GDM1 (cell line): Measurements from ENCODE around the gene ATCAY.
A peak's percentile ranks its signal among the peaks of the same experiment; 100 is the strongest.

Experiments
- DNase-seq: peaks from one replicate; lab custom pipeline; 2025; lab: John Stamatoyannopoulos, UW

ATCAY gene, protein sequence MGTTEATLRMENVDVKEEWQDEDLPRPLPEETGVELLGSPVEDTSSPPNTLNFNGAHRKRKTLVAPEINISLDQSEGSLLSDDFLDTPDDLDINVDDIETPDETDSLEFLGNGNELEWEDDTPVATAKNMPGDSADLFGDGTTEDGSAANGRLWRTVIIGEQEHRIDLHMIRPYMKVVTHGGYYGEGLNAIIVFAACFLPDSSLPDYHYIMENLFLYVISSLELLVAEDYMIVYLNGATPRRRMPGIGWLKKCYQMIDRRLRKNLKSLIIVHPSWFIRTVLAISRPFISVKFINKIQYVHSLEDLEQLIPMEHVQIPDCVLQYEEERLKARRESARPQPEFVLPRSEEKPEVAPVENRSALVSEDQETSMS

GRCh38 chr19:3880471-3881271, at the start of gene ATCAY:
Gene ATCAY, plus strand, starts transcription at chr19:3880685. Its CDS starts 5,083 bp downstream, at chr19:3885768.
- no peak for DNase-seq

DNA sequence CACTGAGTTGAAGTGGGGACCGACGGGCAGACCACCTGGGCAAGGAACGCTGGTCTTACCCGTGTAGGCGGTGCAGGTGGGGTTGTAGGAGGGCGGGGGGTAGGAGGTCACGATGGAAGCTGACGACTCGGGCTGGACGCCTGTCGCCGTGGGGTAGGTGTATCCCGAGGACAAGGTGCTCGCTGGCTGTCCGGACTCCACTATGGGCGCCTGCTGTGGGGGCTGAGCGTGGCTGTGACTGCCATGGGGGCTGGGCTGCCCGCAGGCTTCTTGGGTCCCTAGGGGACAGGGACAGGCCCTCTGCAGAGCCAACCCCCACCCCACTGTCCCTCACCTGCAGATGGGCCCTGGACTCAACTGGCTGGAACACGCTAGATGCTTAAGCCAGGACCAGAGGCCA, 48.9 kb upstream of the ATCAY start:
- no peak for DNase-seq

DNA sequence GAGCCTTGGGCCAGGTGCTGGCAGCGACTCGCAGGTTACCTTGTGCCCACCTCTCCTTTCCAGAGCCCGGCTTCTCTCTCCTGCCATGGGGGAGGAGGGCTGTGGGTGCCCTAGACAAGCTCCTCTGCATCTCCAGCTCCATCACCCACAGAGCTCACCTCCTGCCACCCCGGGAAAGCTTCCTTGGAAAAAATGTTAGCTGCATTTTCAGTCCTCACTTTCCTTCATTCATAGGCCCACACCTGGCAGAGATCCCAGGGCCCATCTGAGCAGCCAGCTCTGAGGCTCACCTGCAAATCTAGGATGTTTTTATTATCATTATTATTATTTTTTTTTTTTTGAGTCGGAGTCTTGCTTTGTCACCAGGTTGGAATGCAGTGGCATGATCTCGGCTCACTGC, 48.5 kb upstream of the ATCAY start:
- DNase-seq = no peak

DNA sequence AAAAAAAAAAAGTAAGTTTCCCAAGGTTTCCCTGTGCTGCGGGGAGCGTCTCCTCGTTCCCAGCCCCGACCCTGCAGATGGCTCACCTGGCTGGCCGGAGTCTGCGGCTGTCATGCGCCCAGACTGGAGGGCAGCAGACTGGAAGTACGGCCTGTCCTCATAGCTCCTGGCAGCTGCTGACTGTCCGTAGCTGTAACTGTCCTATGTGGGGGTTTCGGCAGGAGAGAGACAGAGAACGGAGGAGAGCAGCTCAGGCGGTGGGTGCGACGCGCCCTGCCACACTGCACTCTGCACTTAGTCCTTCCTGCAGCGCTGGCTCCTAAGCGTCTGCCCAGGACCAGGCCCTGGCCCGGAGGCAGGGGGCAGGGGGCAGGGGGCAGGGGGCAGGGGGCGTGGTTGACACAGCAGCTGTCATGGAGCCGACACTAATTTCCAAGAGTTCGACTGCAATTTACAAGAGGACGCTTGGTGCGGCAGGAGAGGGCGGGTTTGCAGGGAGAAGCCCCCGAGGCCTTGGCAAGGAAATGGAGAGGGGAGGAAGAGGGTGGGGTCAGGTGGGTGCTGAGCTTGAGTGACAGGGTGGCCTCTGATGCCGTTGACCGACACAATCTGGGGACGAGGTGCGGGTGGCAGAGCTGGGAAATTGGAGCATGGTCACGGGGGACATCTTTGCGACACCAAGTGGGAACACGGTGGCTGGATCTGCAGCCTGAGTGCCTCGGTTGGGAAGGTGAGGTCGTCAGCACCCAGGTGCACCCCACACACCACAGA, 46.7 kb upstream of the ATCAY start:
- no peak for DNase-seq

- no peak for DNase-seq
Observed at GRCh38 chr19:3834349-3835054, 46.0 kb upstream of the ATCAY start.

DNA sequence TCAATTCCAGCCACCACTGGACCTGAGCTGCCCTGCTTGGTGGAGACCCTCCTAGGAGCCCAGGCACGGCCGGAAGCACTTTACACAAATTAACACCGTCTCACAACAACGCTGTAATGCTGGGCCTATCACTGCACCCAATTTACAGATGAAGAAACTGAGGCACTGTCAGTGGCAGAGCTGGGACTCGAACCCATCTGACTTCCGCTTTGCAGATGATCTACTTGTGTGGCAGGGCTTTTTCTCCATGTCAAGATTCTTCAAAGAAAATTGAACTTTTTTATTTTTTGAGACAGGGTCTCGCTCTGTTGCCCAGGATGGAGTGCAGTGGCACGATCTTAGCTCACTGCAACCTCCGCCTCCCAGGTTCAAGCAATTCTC, 45.4 kb upstream of the ATCAY start:
- no peak for DNase-seq

DNA sequence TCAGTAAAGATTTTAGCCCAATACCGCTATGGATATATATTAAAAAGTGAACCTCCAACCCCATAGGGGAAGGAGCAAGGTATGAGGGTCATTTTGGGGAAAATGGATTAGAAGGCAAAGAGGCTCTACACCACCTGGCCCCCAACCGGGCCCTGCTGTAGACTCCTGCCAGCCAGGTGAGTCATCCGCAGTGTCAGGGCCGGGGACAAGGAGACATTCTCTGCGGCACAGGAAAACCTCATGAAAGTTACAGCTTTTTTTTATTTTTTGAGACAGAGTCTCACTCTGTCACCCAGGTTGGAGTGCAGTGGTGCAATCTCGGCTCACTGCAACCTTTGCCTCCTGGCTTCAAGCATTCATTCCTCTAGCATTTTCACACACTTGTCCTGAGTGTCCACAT, 43.6 kb upstream of the ATCAY start:
- no peak for DNase-seq

DNA sequence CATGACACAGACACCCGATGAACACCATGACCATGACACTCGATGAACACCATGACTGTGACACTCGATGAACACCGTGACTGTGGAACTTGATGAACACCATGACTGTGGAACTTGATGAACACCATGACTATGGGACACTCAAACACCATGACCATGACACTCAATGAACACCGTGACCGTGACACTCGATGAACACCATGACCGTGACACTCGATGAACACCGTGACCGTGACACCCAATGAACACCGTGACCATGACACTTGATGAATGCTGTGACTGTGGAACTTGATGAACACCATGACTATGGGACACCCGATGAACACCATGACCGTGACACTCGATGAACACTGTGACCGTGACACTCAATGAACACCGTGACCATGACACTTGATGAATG, 43.2 kb upstream of the ATCAY start:
- DNase-seq = no peak

DNA sequence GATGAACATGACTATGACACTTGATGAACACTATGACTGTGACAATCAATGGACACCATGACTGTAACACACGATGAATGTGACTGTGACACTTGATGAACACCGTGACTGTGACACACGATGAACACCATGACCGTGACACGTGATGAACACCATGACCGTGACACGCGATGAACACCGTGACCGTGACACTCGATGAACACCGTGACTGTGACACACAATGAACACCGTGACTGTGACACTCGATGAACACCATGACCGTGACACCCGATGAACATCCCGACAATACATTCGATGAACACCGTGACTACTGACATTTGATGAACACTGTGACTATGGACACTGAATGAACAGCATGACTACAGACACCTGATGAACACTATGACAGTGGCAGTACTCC, 42.6 kb upstream of the ATCAY start:
- DNase-seq = no peak

DNA sequence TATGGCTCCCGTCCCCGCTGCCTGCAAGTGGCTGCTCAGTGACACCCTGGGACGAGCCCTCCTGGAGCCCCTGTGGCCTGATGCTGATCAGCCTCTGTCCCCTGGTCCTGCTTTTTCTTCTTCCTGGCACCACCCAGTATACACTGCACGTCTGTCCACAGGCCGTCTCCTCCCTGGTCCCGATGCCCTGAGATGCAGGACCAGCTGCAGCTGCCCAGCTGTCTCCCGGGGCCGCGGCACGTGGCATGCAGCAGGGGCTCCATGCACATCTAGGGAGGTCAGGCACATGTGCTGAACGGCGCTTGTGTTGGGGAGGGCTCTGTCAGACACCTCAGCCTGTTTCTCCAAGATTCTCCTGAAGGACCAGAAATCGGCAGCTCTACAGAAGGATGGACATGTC, 41.8 kb upstream of the ATCAY start:
- DNase-seq = no peak

- DNase-seq = no peak
Observed at GRCh38 chr19:3839941-3840340, 40.5 kb upstream of the ATCAY start.

- no peak for DNase-seq
Observed at GRCh38 chr19:3840804-3841203, 39.7 kb upstream of the ATCAY start.

GRCh38 chr19:3842948-3843347, 37.5 kb upstream of the ATCAY start:
- no peak for DNase-seq

DNA sequence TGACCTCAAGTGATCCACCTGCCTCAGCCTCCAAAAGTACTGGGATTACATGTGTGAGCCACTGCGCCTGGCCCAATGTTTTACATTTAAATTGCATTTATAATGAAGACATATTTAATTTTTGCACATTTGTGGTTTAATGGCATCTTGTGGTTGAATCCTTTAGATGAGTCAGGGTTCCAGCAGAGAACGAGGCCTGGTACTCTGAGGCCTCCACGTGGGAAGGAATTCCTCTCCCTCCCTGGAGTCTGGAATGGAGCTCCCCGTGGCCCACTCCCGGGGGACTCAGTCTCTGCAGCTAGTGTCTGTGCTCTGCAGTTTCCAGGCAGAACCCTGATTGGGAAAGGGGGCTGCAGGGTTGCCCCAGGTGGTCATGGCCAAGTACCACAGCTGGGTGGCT, 35.9 kb upstream of the ATCAY start:
- no peak for DNase-seq

- DNase-seq = peak; percentile 62
Observed at GRCh38 chr19:3849092-3849491, 31.4 kb upstream of the ATCAY start.

DNA sequence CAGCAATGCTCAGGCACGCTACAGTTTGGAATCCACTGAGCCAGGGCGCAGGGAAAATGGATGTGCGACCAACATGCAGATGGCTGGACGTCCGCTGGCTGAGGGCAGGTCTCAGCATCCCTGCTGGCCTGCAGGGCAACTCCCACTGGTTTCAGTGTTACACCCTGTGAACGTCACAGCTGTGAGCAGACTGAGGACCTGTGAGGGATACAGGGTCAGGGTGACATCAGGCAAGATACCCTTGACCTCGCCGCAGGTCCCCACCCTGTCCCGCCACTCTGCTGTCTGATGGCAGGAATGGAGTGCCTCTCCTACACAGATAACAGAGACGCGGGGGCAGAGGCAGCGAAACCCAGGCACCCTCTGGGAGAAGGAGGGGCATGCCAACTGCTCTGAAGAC, 30.7 kb upstream of the ATCAY start:
- no peak for DNase-seq

- DNase-seq = no peak
Observed at GRCh38 chr19:3850320-3850972, 30.0 kb upstream of the ATCAY start.

DNA sequence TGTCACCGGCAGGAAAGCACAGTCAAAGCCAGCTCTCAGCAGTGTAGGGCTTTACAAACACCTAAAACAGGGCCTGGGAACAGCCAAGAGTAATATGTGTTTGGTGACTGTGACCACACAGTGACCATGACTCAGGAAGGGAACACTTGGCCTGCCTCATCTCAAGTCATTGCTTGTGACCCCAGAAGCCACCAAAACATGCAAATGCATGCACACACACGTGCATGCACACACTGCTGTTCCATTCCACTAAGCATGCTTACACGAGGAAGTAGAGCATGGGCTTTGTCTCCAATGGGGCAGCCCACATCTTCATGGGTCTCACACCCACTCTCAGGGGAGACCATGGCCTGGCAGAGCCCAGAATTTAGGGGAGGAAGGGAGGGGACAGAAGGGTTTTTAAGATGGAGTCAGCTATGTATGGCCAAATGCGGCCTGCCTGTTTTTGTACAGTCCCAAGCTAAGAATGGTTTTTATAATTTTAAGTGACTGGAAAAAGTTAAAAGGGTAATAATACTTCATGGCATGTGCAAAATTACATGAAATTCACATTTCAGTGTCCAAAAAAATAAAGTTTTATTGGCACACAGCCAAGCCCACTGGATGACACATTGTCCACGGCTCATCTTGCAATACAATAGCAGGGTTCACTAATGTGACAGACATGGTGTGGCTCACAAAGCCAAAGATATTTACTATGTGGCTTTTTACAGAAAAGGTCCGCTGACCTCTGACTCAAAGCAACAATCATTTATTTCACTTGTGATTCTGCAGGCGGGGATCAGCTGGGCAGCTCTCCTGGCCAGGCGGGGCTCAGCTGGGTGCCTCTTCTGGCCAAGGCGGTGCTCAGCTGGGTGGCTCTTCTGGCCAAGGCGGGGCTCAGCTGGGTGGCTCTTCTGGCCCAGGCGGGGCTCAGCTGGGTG, 29.0 kb upstream of the ATCAY start:
- no peak for DNase-seq

DNA sequence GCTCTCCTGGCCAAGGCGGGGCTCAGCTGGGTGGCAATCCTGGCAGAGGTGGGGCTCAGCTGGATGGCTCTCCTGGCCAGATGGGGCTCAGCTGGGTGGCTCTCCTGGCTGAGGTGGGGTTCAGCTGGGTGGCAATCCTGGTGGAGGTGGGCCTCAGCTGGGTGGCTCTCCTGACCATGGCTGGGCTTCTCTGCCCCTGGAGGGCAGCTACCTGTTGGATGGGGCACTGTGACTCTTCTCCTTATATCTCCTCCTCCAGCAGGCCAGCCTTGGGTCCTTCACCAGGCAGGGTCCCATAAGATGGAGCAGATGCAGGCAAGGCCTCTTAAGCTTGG, 28.3 kb upstream of the ATCAY start:
- no peak for DNase-seq

DNA sequence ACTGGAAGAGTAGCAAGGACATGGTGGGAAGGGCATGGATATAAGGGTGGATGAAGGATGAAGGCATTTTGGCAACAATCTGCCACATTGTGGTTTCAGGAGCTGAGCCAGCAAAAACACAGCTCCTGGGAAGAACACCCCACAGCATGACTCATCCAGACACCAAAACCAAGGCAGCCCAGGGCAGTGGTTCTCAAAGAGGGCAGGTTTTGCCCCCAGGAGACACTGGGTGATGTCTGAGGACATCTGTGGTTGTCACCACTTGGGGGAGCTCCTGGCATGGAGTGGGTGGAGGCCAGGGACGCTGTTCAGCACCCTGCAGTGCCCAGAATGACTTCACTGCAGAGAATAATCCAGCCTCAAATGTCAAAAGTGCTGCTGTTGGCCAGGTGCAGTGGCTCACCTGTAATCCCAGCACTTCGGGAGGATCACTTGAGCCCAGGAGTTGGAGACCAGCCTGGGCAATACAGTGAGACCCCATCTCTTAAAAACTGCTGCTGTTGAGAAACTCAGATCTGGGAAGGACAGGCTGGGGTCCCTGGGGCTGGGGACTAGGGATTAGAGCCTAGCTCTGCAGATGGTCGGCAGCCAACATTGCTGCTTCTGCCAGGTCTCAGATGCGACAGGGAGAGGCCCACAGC, 27.8 kb upstream of the ATCAY start:
- DNase-seq = peak; percentile 46
